T1000 (cell line): ENCODE results near the gene SGCA.

Source experiments
- DNase-seq: peaks from one replicate; lab custom pipeline; 2025; ENCODE audit warnings: mixed read lengths; lab: John Stamatoyannopoulos, UW

Gene SGCA

DNA sequence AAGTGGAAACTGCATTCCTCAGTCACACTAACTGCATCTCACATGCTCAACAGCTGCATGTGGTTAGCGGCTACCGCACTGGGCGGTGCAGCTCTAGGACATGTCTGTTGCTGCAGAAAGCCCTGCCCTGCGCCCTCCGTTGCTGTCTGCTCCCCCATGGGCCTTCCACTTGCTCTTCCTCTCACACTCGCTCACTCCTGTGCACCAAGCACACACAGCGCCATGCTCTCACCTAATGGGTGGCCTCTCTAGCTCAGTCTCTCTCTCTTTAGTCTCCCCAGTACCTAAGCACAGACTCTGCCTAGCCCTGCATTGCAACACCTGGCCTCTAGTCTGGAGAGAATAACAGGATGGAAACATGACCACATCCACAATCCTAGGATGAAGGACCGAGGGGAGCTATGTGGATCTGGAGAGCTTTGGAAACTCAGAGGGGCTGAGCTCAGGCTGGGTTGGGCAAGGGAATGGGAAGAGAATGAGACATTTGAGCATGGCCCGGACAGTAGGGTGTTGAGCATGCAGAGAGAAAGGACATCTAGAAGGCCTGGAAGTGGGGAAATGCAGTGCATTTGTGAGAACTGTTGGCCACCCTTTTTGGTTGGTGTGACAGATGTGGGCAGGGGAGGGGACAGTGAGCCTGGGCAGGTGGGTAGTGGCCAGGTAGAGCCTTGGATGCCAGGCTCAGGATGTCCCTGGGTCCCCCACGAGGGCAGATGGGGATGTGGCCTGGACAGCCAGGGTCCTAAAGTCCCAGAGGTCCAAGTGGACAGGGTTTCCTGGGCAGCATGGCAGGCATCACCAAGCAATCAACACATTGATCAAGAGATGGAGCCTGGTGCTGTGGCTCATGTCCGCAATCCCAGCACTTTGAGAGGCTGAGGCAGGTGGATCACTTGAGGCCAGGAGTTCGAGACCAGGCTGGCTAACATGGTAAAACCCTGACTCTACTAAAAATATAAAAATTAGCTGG lies 16.1 kb downstream of the SGCA start:
- no peak for DNase-seq

DNA sequence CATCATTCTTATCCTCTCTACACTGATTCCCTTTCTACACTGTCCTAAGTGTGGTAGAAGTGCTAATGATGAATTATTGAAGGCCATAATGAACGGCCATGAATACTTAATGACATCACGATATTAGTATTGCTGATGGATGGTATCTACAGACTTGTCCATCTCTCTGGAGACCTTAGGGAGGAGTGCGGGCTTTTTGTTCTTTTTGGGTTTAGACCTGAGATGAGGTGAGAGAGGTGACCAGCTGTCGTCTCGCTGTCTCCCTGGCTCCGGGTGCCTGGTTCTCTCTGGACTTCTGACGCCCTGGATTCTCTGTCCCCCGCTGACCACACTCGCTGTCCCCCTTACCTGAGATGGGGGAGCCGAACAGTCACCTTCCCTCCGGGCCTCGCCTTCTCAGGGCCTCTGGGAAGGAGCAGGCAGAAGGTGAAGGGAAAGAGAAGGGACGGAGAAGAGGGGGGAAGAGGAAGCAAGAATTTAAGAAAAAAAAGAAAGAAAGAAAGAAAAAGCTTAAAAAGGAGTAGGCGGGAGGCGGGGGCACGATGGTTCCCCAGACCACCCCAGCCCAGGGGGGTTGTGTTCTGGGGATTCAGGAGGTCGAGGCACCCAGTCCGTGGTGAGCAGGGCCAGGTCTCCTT lies 17.1 kb downstream of the SGCA start:
- DNase-seq = no peak

DNA sequence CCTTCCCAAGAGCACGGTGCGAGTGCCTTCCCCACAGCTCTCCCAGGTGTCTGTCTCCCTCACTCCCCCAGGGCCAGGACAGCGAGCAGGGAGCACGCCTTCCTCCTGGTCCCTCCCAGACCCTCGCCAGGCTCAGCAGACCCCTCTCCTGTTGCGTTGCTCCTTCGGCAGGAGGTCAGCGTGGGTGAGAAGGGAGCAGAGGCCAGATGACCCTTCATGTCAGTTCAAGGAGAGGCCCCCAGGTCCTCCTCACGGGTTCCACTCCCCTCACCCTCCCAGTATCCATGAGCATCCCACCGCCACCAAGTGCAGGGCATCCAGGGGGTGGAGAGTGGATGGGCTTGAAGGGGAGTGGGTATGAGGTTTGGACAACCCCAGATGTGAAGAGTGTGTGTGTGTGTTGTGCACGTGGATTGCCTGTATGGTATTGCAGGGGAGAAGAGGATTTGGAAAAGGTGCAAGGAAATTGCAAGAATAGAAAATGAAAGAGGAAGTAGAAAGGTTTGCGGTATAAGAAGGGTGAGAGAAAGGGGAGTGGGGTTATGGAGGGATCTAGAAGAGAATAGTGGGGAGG lies 17.7 kb downstream of the SGCA start:
- no peak for DNase-seq

DNA sequence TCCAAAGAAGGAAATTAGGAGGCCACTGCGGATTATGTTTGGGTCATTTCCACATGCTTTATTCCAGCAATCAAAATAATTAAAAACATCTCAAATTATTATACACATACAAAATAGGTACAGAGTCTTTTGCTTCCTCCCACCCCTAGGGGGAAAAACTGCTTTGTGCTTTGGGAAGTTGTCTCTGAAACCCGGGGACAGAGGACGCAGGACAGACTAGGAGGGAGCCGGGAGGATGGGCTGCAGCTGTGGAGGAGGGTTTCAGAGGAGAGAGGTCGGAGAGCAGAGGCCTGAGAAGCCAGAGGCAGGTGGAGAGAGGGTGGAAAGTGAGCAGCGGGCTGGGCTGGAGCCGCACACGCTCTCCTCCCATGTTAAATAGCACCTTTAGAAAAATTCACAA lies 18.3 kb downstream of the SGCA start:
- DNase-seq = no peak

DNA sequence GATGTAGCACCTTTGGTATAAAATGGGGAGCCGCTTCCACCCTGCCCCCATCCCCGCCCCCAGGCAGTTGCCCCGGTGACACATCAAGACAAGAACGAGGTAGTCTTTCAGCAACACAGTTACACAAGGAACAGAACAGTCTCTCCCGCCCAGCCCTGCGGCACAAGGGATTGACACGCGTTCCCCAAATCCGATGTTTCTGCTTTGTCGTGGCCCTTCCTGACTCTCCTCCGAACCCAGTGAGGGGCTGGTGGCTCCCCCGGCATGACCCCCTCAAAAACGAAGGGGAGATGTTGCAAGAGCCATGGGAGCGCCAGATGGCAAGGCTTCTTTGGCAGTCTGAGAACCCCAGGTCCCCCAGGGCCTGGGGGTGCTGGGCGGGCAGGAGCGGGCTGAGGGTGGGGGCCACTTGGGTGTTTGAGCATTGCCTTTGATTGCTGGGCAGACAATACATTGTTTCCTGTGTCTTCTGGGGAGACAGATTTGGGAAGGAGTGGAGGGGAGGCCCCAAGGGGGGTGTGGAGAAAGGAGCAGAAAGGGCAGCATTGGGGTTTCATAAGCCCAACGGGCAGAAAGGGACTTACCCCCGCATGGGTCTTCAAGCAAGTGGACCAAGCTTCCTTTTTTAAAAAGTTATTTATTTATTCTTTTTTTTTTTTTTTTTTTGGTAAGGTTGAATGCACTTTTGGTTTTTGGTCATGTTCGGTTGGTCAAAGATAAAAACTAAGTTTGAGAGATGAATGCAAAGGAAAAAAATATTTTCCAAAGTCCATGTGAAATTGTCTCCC lies 19.0 kb downstream of the SGCA start:
- DNase-seq = no peak

DNA sequence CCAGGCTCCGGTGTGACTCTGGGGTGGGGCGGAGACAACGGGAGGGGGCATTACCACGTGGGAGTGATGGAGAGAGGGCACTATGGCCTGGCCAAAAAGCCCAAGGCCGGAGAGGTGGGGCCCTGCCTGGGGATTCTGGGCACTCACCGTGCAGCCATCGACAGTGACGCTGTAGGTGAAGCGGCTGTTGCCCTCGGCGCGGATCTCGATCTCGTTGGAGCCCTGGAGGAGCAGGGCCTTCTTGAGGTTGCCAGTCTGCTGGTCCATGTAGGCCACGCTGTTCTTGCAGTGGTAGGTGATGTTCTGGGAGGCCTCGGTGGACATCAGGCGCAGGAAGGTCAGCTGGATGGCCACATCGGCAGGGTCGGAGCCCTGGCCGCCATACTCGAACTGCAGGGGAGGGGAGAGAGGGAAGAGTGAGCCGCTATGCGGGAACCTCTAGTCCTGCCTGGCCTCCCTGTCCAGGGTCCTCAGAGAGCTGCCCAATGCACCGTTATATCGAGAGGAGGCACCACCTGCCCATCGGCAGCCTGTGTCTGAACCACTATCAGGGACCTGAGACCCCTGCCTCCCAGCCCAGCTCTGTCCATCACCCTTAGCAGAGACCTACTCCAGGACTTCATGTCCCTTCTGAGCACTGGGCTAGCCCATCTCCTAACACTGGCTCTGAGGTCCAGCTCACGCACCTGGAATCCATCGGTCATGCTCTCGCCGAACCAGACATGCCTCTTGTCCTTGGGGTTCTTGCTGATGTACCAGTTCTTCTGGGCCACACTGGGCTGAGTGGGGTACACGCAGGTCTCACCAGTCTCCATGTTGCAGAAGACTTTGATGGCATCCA lies 20.0 kb downstream of the SGCA start:
- no peak for DNase-seq

DNA sequence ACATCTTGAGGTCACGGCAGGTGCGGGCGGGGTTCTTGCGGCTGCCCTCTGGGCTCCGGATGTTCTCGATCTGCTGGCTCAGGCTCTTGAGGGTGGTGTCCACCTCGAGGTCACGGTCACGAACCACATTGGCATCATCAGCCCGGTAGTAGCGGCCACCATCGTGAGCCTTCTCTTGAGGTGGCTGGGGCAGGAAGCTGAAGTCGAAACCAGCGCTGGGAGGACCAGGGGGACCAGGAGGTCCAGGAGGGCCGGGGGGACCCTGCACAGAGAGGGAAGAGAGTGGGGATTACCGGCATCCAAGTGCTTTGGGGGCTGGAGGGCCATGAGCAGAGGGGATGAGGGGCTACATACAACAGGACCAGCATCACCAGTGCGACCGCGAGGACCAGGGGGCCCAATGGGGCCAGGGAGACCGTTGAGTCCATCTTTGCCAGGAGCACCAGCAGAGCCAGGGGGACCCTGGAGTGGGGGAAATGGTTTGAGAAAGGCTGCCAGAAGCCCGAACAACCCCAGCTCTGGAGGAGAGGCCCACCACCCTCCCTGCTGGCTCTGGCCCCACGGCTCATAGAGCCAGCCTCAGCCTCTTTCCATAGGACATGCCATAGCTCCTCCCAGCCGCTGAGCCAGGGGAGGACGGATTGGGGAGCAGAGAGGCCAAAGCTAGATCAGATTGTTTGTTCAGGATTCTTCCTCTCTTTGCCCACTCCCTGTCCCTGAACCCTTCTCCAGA lies 21.0 kb downstream of the SGCA start:
- no peak for DNase-seq

DNA sequence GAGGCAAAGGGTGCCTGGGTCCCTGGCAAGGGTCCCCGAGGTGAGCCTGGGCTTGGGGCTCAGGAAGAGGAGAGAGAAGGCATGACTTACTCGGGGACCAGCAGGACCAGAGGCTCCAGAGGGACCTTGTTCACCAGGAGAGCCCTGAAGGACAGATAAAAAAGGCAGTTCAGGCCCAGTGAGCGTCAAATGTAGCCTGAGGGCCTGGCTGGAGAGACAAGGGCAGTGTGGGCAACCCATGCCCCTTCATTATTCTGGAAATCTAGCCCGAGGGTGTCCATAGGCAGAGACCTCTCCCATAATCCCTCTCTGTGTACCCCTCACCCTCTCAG lies 21.6 kb downstream of the SGCA start:
- no peak for DNase-seq

DNA sequence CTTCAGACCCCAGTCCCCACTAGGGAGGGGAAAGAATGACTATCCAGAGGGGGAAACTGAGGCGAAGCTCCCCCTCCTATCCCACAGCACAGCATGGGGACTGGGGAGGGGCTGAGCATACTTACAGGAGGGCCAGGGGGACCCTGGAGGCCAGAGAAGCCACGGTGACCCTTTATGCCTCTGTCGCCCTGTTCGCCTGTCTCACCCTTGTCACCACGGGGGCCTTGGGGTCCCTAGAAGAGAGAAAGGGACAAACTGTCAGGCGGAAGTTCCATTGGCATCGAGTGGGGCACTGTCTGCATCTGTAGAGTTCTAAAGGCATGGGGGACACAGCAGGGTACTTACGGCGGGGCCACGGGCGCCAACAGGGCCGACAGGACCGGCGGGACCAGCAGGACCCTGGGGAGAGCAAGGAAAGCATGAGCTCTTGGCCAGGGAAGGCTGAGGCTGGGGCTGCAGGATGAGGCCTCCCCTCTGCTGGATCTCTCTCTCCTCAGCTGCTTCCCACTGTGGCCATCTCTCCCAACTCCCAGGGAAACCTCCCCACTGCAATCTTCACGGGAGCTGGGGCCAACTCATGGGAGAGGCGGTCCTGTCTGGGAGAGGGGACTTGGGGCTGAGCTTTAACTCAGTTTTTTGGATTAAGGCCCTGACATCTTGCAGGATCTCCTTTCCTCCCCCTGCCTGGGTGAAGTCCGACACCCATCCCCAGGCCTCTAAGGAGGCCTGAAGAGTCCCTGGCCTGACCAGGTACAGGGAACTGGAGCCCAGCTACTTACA lies 22.1 kb downstream of the SGCA start:
- no peak for DNase-seq

DNA sequence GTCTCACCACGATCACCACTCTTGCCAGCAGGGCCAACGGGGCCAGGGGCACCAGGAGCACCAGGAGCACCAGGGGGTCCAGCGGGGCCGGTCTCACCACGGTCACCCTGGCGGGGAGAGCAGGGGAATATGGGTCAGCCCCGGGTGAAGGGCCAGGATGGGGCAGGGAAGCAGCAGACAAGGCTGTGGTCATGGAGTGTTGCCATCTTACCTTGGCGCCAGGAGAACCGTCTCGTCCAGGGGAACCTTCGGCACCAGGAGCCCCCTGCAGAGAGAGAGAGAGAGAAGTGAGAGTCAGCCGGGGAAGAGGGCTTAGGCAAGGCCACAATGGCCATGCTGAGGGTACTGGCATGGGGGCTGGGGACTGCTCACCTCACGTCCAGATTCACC lies 22.7 kb downstream of the SGCA start:
- no peak for DNase-seq

DNA sequence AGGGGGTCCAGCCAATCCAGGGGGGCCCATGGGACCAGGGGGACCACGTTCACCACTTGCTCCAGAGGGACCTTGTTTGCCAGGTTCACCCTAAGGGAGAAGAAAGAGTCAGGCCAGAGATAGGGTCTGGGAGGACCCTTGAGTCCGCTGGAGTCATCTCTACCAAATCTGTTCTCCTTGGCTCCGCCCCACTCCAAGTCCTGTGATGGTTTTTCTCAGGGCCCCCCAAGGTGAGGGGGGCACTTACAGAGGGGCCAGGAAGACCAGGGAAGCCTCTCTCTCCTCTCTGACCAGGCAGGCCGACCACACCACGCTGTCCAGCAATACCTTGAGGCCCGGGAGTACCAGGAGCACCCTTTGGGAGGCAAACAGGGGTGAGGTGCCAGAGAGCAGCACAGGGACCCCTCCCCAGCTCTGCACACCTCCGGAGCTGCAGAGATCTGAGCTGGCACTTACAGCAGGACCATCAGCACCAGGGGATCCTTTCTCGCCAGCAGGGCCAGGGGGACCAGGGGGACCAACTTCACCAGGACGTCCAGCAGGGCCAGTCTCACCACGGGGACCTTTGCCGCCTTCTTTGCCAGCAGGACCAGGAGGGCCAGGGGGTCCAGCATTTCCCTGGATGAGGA lies 23.2 kb downstream of the SGCA start:
- DNase-seq = no peak

DNA sequence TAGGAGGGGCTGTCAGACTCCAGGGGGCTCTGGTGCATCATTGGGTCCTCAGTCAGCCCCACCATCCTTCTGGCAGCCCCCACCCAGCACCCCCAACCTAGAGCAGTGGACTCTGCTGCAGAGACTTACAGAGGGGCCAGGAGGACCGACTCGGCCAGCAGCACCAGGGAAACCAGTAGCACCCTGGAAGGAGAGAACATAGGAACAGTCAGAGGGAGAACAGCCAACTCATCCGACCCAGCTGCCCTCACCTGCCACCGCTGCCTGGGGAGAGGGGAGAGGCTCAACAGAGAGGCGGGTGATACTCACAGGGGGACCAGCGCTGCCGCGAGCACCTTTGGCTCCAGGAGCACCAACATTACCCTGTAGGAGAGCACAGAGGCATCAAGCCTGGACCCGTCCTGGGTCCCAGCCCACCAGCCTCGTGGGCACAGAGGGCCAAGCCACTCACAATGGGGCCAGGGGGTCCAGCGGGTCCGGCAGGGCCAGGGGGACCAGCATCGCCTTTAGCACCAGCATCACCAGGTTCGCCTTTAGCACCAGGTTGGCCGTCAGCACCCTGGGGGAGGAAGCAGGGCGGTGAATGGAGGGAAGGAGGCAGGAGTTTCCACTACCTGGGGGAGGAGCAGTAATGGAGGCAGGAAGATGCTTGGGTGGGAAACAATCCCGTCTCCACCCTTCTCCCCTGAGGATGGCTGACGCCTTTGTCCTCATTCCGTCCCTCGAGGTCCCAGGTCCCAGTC lies 23.9 kb downstream of the SGCA start:
- no peak for DNase-seq

DNA sequence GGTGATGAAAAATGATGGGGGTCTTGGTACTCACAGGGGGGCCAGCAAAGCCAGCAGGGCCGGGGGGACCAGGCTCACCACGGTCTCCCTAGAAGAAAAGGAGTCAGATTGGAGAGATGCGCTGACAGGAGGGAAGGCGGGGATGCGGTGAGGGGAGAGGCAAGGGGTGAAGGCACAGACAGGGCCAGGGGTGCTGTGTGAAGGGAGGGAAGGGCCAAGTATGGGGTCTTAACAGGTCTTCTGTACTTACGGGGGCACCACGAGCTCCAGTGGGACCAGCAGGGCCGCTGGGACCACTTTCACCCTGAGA lies 24.4 kb downstream of the SGCA start:
- no peak for DNase-seq

DNA sequence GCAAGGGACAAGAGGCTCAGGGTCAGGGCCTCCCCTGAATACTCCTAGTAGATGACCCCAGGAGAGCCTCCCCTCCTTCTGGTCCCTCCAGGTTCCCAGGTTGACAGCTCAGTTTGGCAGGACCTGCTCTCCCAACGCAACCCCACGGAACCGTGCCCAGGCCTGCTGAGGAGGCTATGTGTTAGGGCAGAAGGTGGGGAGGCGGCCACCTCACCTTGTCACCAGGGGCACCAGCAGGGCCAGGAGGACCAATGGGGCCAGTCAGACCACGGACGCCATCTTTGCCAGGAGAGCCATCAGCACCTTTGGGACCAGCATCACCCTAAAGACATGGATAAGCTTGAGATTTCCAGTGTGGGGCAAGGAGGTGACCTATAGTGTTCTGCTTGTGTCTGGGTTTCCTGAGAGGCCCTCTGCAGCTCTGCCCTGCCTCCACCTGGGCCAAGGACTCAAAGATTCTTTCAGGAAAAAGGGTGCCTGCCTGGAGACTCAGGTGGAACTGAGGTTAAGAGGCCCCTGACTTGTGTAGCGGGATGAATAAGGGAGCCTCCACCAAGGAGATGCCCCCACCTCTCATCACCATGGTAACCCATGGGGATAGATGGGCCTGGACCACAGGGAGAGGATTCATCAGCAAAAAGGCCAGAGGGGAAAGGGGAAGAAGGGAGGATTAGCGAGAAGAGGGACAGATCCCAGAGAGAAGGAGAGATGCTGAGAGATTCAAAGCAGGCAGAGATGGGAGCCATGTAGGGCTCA lies 25.0 kb downstream of the SGCA start:
- DNase-seq = no peak

DNA sequence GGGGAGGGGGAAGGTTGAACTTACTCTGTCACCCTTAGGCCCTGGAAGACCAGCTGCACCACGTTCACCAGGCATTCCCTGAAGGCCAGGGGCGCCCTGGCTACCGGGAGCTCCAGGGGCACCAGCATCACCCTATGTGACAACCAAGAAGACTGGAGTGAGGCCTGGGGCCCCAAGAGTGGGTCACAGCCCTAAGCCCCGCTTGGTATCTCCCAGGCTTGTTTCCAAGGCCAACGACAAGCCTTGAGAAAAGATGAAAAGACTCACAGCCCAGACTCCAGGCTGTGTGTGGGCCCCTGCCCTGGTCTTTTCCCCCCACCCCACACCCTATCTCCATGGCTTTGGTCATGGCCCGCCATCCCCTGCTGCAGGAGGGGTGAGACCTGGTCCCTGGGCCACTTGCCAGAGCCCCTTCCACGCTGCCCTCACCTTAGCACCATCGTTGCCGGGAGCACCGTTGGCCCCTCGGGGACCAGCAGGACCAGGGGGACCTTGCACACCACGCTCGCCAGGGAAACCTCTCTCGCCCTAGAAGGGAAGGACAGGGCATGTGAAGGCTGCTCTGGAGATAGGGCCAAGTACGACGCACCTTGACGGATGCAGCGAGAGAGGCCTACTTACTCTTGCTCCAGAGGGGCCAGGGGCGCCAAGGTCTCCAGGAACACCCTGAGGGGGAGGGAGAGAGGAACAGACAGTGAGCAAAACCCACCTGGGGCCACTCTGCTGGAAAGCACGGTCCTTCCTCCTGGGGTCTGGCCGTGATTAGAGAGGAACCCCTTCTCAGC lies 25.7 kb downstream of the SGCA start:
- DNase-seq = no peak

DNA sequence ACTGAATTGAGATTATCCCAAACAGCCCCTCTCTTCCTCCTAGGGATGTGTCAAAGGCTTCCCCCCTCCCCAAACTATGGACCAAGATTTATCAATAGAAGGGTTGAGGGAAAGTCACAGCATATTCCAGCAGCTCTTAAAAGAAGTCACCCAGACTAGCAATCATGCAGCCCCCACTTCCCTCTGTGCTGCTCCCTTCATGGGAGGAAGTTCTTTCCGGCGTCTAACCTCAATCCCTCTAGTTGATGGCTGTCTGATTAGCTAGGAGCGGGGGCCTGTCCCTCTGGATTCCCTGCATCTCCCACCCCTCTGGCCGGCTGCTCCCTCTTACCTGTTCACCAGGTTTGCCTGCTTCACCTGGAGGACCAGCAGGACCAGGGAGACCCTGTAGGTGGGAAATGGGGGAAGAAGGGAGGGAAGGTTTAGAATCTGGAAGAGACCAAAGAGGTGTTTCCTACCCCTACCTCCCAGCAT lies 26.4 kb downstream of the SGCA start:
- DNase-seq = no peak

DNA sequence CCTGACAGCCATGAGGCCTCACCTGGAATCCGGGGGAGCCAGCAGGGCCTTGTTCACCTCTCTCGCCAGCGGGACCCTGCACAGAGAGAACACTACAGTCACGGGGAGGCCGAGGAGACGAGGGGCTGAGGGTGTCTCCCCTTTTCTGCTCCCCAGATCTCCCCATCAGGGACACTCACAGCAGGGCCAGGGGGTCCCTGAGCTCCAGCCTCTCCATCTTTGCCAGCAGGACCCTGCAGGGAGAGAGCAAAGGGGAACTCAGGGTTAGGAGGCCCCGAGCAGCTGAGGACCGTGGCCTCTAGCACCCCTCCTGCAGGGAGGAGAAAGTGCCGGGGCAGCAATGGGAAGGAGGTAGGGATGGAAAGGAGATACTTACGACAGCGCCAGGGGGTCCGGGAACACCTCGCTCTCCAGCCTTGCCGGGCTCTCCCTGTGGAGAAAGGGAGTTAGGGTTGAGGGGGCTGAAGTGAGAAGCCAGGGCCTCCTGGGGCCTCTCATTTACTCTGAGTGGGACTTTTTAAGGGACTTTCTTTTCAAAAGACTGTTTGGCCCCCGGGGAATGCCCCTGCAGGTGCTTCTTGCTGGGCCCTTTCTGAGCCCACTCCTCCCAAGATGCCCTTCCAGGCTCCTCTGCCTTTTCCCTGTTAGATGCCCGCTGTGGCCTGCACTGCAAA lies 26.9 kb downstream of the SGCA start:
- no peak for DNase-seq
